HFF-Myc (cell line): ENCODE measurements around the gene LRRC1.

Experiments
- DNase-seq: peaks from one replicate; pipeline ENCODE4 v3.0.0-alpha.2; 2011; ENCODE audit warnings: low read depth; ENCODE audit errors: extremely low read depth
- H3K4me3 ChIP-seq: replicated peaks from 2 replicates; pipeline ENCODE4 v1.5.1; 2011; ENCODE audit warnings: low read depth, mild to moderate bottlenecking, control low read depth, low read length
- CTCF ChIP-seq: IDR thresholded peaks from 2 replicates; pipeline ENCODE4 v1.5.1; 2012; ENCODE audit warnings: mild to moderate bottlenecking, low read depth, low read length, control low read depth; ENCODE audit errors: missing control alignments

LRRC1 gene

DNA sequence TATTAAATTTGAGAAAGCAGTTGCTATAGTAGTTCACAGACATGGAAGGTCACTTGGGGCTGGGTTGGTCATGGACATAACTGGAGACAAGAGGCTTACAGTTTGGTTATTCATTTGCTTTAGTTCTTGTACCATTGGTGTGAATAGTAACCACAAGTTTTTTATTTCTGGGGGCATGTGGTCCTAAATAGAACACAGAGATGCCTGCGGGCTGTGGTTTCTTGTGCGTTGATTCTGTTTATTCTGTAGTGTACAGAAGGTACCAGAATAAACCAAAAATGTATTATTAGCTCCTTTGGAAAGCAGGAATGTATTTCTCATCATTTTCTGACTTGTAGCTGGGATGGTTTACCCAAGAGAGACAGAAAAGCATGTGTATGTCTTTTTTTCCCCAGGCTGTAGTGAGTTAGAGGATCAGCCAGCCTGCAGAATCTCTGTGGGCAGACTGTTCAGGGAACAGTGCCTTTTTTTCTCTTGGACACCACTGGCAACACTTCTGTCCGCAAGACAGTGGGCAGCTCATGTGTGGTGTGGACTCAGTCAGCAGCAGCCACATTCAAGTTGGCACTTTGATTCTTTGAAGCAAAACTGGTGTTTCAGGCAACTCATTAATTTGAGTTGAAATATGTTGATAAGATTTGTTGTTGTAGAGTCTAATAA, 122.1 kb downstream of the LRRC1 start:
- no peak overlapping the region for H3K4me3 ChIP-seq
- TF ChIP-seq CTCF: no peak
- DNase-seq: no peak

- no peak for DNase-seq
- no peak overlapping the region for H3K4me3 ChIP-seq
- TF ChIP-seq CTCF: no peak
These were observed 122.6 kb downstream of the LRRC1 start for GRCh38 chr6:53917464-53917842.

- no peak overlapping the region for H3K4me3 ChIP-seq
- no peak for TF ChIP-seq CTCF
- no peak for DNase-seq
These were observed 124.2 kb downstream of the LRRC1 start for GRCh38 chr6:53918854-53919510.

DNA sequence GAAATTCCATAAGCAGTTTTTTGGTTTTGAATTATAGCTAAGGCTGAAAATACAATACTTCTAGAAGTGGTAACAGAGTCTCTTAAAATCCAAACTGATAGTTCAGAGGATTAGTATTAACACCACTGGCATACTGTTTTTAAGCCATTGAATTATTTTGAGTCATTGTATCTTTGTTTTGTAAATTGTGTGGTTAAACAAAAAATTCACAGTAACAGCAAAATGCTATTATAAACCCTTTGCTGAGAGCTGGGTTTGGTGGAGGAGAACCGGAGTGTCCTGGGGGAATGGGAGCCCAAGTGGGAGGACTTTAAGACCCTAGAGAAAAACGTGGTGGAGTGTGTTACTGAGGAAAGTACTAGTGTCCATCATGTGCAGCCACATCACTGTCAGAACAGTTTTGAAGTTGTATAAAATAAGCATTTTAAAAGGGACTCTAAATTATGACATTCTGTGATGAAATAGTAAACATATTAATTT, 125.1 kb downstream of the LRRC1 start:
- TF ChIP-seq CTCF: no peak
- H3K4me3 ChIP-seq: no peak overlapping the region
- no peak for DNase-seq

- DNase-seq: no peak
- no peak overlapping the region for H3K4me3 ChIP-seq
- no peak for TF ChIP-seq CTCF
These were observed 126.1 kb downstream of the LRRC1 start for GRCh38 chr6:53920881-53921280.

GRCh38 chr6:53921639-53922038, 126.8 kb downstream of the LRRC1 start:
- TF ChIP-seq CTCF: no peak
- H3K4me3 ChIP-seq: no peak overlapping the region
- no peak for DNase-seq
